ENCODE data around the gene ARHGEF12. TPM values are rescaled to one million over a fixed set of nuclear protein-coding genes. Genes with fewer than 3 reads are reported as not detected.
A peak's percentile ranks its signal among the peaks of the same experiment; 100 is the strongest.

The ARHGEF12 gene
- total and polyA plus RNA-seq, 2 donors (not counting 1 experiment from before 2014, with no cell fraction given): 2.0 to 21.6 TPM

- H3K4me3 Mint-ChIP-seq: peak overlapping the region; percentile 82
- H3K27ac Mint-ChIP-seq: peak overlapping the region; percentile 64
- peaks cover 47% of the 10 kb centered on the region for H3K27me3 Mint-ChIP-seq
- peaks cover 35% of the 10 kb centered on the region for H3K4me1 Mint-ChIP-seq
- Histone ChIP-seq H4K20me1 (ENCODE audit: control insufficient read depth, insufficient read depth, low read length, poor library complexity, severe bottlenecking) (peaks cover 29% of the 10 kb centered on the region), H3K27me3 (replicated peaks in 1 of 4; ENCODE audit: control extremely low read depth in 1 of 4, control insufficient read depth in 3 of 4, insufficient read depth in 4 of 4, low read length in 3 of 4) (peaks cover 0 to 43% (median 32%) of the 10 kb centered on the region in 4 experiments), H3K4me1 (ENCODE audit: control insufficient read depth in 2 of 2, insufficient read depth in 2 of 2, low read length in 2 of 2) (peaks cover 22 to 35% of the 10 kb centered on the region in 2 donors), H3K79me2 (ENCODE audit: control insufficient read depth, insufficient read depth, low read length) (peaks cover 15% of the 10 kb centered on the region), H3K9me3 (ENCODE audit: control extremely low read depth in 1 of 3, control insufficient read depth in 2 of 3, insufficient read depth in 1 of 3, low read length in 2 of 3) (peaks cover 0 to 2% (median 0%) of the 10 kb centered on the region in 3 donors), H3K9ac (ENCODE audit: low read length) (peak overlapping the region; percentile 77), H3K4me3 (ENCODE audit: control extremely low read depth in 1 of 5, extremely low read depth in 1 of 5, insufficient read depth in 1 of 5, low read depth in 2 of 5, low read length in 4 of 5) (peak overlapping the region in 4 of 5 experiments; percentile 67 to 77 (median 76)), H3K36me3 (replicated peaks in 1 of 2; ENCODE audit: control extremely low read depth in 1 of 2, control insufficient read depth in 1 of 2, extremely low read depth in 1 of 2, insufficient read depth in 2 of 2, low read length in 1 of 2) (no peaks in the 10 kb centered on the region), H2AFZ (ENCODE audit: insufficient read depth, low read depth, low read length, poor library complexity, severe bottlenecking) (peak overlapping the region; percentile 82), H3K27ac (ENCODE audit: low read length in 2 of 2) (peak overlapping the region in 1 of 2 donors; percentile 35), H3K4me2 (replicated peaks; ENCODE audit: low read depth, low read length, poor library complexity, severe bottlenecking) (peak overlapping the region; percentile 97)
- H3K9me3 Mint-ChIP-seq (ENCODE audit: insufficient read depth): no peaks in the 10 kb centered on the region
- POLR2A ChIA-PET: no interaction called here
- CTCF ChIA-PET: interaction anchor here (0.8 to 3.2 kb wide), 14 partner anchors 12 to 859 kb away, joined by 3 to 50 read pairs (median 3); partner anchors contain the start of genes GRIK4 and NECTIN1
- DNase-seq: no peak
- WGBS (ENCODE audit: insufficient coverage): 2% methylated on average over 19 of the region's 19 CpGs
- ATAC-seq (ENCODE audit: low read depth): peak; percentile 11
- intact Hi-C loops (cut with micrococcal nuclease): loop anchor here (5.0 to 10.0 kb wide), 4 partner anchors 89 to 959 kb away; partner anchors contain the start of genes GRIK4, NECTIN1 and SC5D
- no peak for TF ChIP-seq EZH2 (IDR thresholded peaks at IDR 0.05; ENCODE audit: borderline replicate concordance, insufficient read depth, low read depth, low read length, poor library complexity, severe bottlenecking)
- TF ChIP-seq CTCF (IDR thresholded peaks at IDR 0.05): no peak
Measured at GRCh38 chr11:120335556-120335907, 681 bp upstream of the ARHGEF12 start.

DNA sequence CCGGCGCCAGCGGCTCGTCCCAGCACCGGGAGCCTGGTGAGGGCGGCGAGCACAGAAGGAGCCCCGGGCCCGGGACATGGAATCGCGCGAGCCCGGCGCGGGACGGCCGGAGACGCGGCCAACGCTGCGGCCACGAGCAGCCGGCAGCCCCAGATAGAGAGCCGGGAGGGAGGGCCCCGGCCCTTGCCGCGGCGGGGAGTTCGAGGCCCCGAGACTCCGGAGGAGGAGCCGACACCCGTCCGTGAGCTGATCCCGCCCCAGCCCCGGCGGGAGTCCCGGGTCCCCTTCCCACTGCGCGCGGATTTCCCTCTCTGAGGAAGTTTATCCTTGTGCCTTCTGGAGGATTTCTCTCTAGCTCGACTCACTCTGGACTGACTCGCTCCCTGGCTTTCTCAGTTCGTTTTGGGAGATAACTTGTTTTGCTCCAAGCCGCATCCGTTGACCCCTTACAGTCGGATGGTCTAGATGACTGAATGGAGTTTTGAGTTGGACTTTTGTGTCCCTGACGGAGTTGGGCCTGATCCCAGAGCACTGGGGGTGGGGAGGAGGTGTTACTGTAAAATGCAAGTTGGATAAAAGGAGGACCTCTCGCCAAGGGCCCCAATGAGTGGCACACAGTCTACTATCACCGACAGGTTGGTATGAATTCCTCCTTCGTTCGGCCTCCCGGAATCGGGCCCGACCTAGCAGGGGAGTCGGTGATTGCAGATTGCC lies 585 bp downstream of the ARHGEF12 start:
- ATAC-seq (ENCODE audit: low read depth) (peak; percentile 26), DNase-seq (peak; percentile 52)
- WGBS (ENCODE audit: insufficient coverage): under 1% methylated on average over 56 of the region's 56 CpGs
- Mint-ChIP-seq H3K4me3 (peak overlapping the region; percentile 93), H3K4me1 (peaks cover 35% of the 10 kb centered on the region), H3K27ac (peak overlapping the region; percentile 91), H3K9me3 (ENCODE audit: insufficient read depth) (no peaks in the 10 kb centered on the region), H3K27me3 (peaks cover 48% of the 10 kb centered on the region)
- peaks cover 19% of the 10 kb centered on the region for H3K79me2 ChIP-seq (ENCODE audit: control insufficient read depth, insufficient read depth, low read length)
- TF ChIP-seq CTCF (IDR thresholded peaks at IDR 0.05): no peak
- TF ChIP-seq EZH2 (IDR thresholded peaks at IDR 0.05; ENCODE audit: borderline replicate concordance, insufficient read depth, low read depth, low read length, poor library complexity, severe bottlenecking): no peak
- H3K4me1 ChIP-seq (ENCODE audit: control insufficient read depth in 2 of 2, insufficient read depth in 2 of 2, low read length in 2 of 2): peaks cover 22 to 35% of the 10 kb centered on the region in 2 donors
- peaks cover 0 to 52% (median 39%) of the 10 kb centered on the region in 4 experiments for H3K27me3 ChIP-seq (replicated peaks in 1 of 4; ENCODE audit: control extremely low read depth in 1 of 4, control insufficient read depth in 3 of 4, insufficient read depth in 4 of 4, low read length in 3 of 4)
- peak overlapping the region in 1 of 2 donors; percentile 56 for H3K27ac ChIP-seq (ENCODE audit: low read length in 2 of 2)
- ChIA-PET POLR2A (no interaction called here), CTCF (interaction anchor here (0.9 to 3.2 kb wide), 5 partner anchors 11 to 348 kb away, joined by 3 to 50 read pairs (median 3); no protein-coding TSS in a partner anchor)
- H3K9ac ChIP-seq (ENCODE audit: low read length): peak overlapping the region; percentile 77
- H3K36me3 ChIP-seq (replicated peaks in 1 of 2; ENCODE audit: control extremely low read depth in 1 of 2, control insufficient read depth in 1 of 2, extremely low read depth in 1 of 2, insufficient read depth in 2 of 2, low read length in 1 of 2): no peaks in the 10 kb centered on the region
- H3K9me3 ChIP-seq (ENCODE audit: control extremely low read depth in 1 of 3, control insufficient read depth in 2 of 3, insufficient read depth in 1 of 3, low read length in 2 of 3): peaks cover 0 to 2% (median 0%) of the 10 kb centered on the region in 3 donors
- H2AFZ ChIP-seq (ENCODE audit: insufficient read depth, low read depth, low read length, poor library complexity, severe bottlenecking): peak overlapping the region; percentile 82
- peaks cover 40% of the 10 kb centered on the region for H4K20me1 ChIP-seq (ENCODE audit: control insufficient read depth, insufficient read depth, low read length, poor library complexity, severe bottlenecking)
- H3K4me3 ChIP-seq (ENCODE audit: control extremely low read depth in 1 of 5, extremely low read depth in 1 of 5, insufficient read depth in 1 of 5, low read depth in 2 of 5, low read length in 4 of 5): peak overlapping the region; percentile 42 to 77 (median 75)
- intact Hi-C loops (cut with micrococcal nuclease): loop anchor here (5.0 to 10.0 kb wide), 4 partner anchors 88 to 958 kb away; partner anchors contain the start of genes GRIK4, NECTIN1 and SC5D
- H3K4me2 ChIP-seq (replicated peaks; ENCODE audit: low read depth, low read length, poor library complexity, severe bottlenecking): peak overlapping the region; percentile 97
